MM.1S (cell line): ENCODE results near the gene CNTD1.

ENCODE experiments used
- EZH2 ChIP-seq: fragments of 300-600 bp; sonication (generic); optimal IDR thresholded peaks from 2 replicates; pipeline ENCODE3; 2017; ENCODE audit warnings: low read depth, mild to moderate bottlenecking, antibody characterized with exemption, low read length, mixed read lengths
- EZH2phosphoT487 ChIP-seq: fragments of 300-600 bp; sonication (generic); IDR thresholded peaks from 2 replicates; pipeline ENCODE4 v1.6.1; 2018; ENCODE audit warnings: antibody characterized with exemption, low read length
- TF ChIP-seq, protein P1 (sequence below): fragments of 300-600 bp; sonication (generic); IDR thresholded peaks from 2 replicates; pipeline ENCODE4 v1.5.1; 2016; ENCODE audit warnings: antibody characterized with exemption, low read length, mixed read lengths

- TF ChIP-seq EZH2 = no peak
- TF ChIP-seq, protein P1, sequence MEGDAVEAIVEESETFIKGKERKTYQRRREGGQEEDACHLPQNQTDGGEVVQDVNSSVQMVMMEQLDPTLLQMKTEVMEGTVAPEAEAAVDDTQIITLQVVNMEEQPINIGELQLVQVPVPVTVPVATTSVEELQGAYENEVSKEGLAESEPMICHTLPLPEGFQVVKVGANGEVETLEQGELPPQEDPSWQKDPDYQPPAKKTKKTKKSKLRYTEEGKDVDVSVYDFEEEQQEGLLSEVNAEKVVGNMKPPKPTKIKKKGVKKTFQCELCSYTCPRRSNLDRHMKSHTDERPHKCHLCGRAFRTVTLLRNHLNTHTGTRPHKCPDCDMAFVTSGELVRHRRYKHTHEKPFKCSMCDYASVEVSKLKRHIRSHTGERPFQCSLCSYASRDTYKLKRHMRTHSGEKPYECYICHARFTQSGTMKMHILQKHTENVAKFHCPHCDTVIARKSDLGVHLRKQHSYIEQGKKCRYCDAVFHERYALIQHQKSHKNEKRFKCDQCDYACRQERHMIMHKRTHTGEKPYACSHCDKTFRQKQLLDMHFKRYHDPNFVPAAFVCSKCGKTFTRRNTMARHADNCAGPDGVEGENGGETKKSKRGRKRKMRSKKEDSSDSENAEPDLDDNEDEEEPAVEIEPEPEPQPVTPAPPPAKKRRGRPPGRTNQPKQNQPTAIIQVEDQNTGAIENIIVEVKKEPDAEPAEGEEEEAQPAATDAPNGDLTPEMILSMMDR = no peak
- TF ChIP-seq EZH2phosphoT487 = no peak
Measured at GRCh38 chr17:42795061-42795460, 3.6 kb upstream of the CNTD1 start.
